Neural progenitor cell (in vitro differentiated cells): ENCODE data around the gene DDOST. TPM values are rescaled to one million over a fixed set of nuclear protein-coding genes. Genes with fewer than 3 reads are reported as not detected.

Source experiments
- DNase-seq: peaks from one replicate; pipeline ENCODE4 v3.0.0-alpha.2; 2016; ENCODE audit warnings: low spot score
- H2AFZ ChIP-seq: fragments of 200-600 bp; sonication (generic); replicated peaks from 2 replicates; pipeline ENCODE4 v1.6.1; 2016; ENCODE audit warnings: antibody characterized with exemption
- H3F3A ChIP-seq: fragments of 200-600 bp; sonication (generic); 2 replicates; pipeline ENCODE4 v1.6.1; 2016; ENCODE audit warnings: antibody characterized with exemption, low read depth
- H3K27ac ChIP-seq: fragments of 200-600 bp; sonication (generic); 2 replicates; pipeline ENCODE4 v1.5.1; 2016; ENCODE audit warnings: mild to moderate bottlenecking
- H3K27me3 ChIP-seq: fragments of 200-600 bp; sonication (generic); 2 replicates; pipeline ENCODE4 v1.6.1; 2016; ENCODE audit warnings: mild to moderate bottlenecking, moderate library complexity
- H3K36me3 ChIP-seq: fragments of 200-600 bp; sonication (generic); 2 replicates; pipeline ENCODE4 v1.5.1; 2016
- H3K4me1 ChIP-seq: fragments of 200-600 bp; sonication (generic); 2 replicates; pipeline ENCODE4 v1.6.1; 2016; ENCODE audit warnings: mixed run types
- H3K4me2 ChIP-seq: fragments of 200-600 bp; sonication (generic); 2 replicates; pipeline ENCODE4 v1.6.1; 2016
- H3K4me3 ChIP-seq: fragments of 200-600 bp; sonication (generic); 2 replicates; pipeline ENCODE4 v1.5.1; 2016
- H3K79me2 ChIP-seq: fragments of 200-600 bp; sonication (generic); 2 replicates; pipeline ENCODE4 v1.6.1; 2016; ENCODE audit warnings: low read depth
- H3K9ac ChIP-seq: fragments of 200-600 bp; sonication (generic); 2 replicates; pipeline ENCODE4 v1.6.1; 2016
- H3K9me3 ChIP-seq: fragments of 200-600 bp; sonication (generic); 2 replicates; pipeline ENCODE4 v1.5.1; 2016; ENCODE audit warnings: low read depth
- H4K20me1 ChIP-seq: fragments of 200-600 bp; sonication (generic); 2 replicates; pipeline ENCODE4 v1.6.1; 2016; ENCODE audit warnings: low read depth
- H3K27ac Mint-ChIP-seq: 3 replicates; pipeline ENCODE4 v1.8.0; 2021; ENCODE audit warnings: mixed read lengths
- H3K27me3 Mint-ChIP-seq: 2 replicates; pipeline ENCODE4 v1.8.0; 2022; ENCODE audit warnings: low read depth, mild to moderate bottlenecking, inconsistent platforms, moderate library complexity, mixed read lengths; ENCODE audit not compliant: insufficient read depth
- H3K36me3 Mint-ChIP-seq: 3 replicates; pipeline ENCODE4 v1.8.0; 2021; ENCODE audit warnings: mixed read lengths
- H3K4me1 Mint-ChIP-seq: 3 replicates; pipeline ENCODE4 v1.8.0; 2021; ENCODE audit warnings: mixed read lengths
- H3K4me3 Mint-ChIP-seq: 3 replicates; pipeline ENCODE4 v1.8.0; 2021; ENCODE audit warnings: mild to moderate bottlenecking, moderate library complexity, mixed read lengths
- H3K9me3 Mint-ChIP-seq: 3 replicates; pipeline ENCODE4 v1.8.0; 2020; ENCODE audit warnings: mixed read lengths
- EZH2 ChIP-seq: fragments of 200-600 bp; sonication (generic); IDR thresholded peaks from 2 replicates; pipeline ENCODE4 v1.6.1; 2017; ENCODE audit warnings: antibody characterized with exemption, mild to moderate bottlenecking, moderate library complexity
- EZH2phosphoT487 ChIP-seq: fragments of 200-600 bp; sonication (generic); IDR thresholded peaks from 2 replicates; pipeline ENCODE4 v1.6.1; 2017; ENCODE audit warnings: antibody characterized with exemption
- total RNA-seq: library from RNA; depleted of rRNA; stranded (reverse); fragments of >200 nt; gene quantifications from 2 replicates; pipeline ENCODE4 v1.2.3, GENCODE V29; 2015; ENCODE audit warnings: low replicate concordance
- TF ChIP-seq, protein P1 (sequence below): fragments of 200-600 bp; sonication (generic); IDR thresholded peaks from 2 replicates; pipeline ENCODE4 v1.5.1; 2017; ENCODE audit warnings: antibody characterized with exemption, mild to moderate bottlenecking

The DDOST gene
- total RNA-seq, 1 donor from 2014 or later, result 151 TPM

GRCh38 chr1:20648946-20649345 is 12.2 kb downstream of the DDOST start:
- Mint-ChIP-seq H3K4me1 (no peaks in the 10 kb centered on the region), H3K9me3 (no peaks in the 10 kb centered on the region), H3K36me3 (peaks cover 24% of the 10 kb centered on the region), H3K27ac (no peak overlapping the region), H3K4me3 (no peak overlapping the region), H3K27me3 (no peaks in the 10 kb centered on the region)
- H3K4me2 ChIP-seq, result no peak overlapping the region
- H3K4me1 ChIP-seq, result no peaks in the 10 kb centered on the region
- no peak overlapping the region for H3K27ac ChIP-seq
- no peaks in the 10 kb centered on the region for H3K36me3 ChIP-seq
- no peaks in the 10 kb centered on the region for H3K79me2 ChIP-seq
- H3K9me3 ChIP-seq, result no peaks in the 10 kb centered on the region
- no peak for TF ChIP-seq EZH2phosphoT487
- H3F3A ChIP-seq, result no peaks in the 10 kb centered on the region
- DNase-seq, result no peak
- H2AFZ ChIP-seq, result no peak overlapping the region
- H3K27me3 ChIP-seq, result no peaks in the 10 kb centered on the region
- H3K9ac ChIP-seq, result no peak overlapping the region
- no peak overlapping the region for H3K4me3 ChIP-seq
- H4K20me1 ChIP-seq, result no peaks in the 10 kb centered on the region

DNA sequence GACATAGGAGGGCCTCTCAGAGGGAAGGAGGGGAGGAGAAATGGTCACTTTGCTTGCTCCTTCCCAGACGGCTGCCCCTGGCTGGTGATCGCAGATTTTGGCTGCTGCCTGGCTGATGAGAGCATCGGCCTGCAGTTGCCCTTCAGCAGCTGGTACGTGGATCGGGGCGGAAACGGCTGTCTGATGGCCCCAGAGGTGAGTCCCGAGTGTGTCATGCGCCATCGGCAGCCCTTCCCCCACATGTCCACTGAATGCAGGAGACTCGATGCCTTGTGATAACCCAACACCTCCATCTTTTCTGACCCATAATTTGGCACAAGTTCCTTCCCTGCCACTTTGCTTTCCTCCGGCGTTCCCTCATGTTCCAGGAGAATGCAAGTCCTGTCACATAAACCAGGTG is 12.7 kb downstream of the DDOST start:
- H4K20me1 ChIP-seq, result no peaks in the 10 kb centered on the region
- no peaks in the 10 kb centered on the region for H3K79me2 ChIP-seq
- no peak overlapping the region for H2AFZ ChIP-seq
- no peak overlapping the region for H3K4me2 ChIP-seq
- no peak overlapping the region for H3K27ac Mint-ChIP-seq
- no peaks in the 10 kb centered on the region for H3K27me3 Mint-ChIP-seq
- no peak overlapping the region for H3K9ac ChIP-seq
- H3K36me3 ChIP-seq, result no peaks in the 10 kb centered on the region
- no peaks in the 10 kb centered on the region for H3K4me1 Mint-ChIP-seq
- H3K9me3 Mint-ChIP-seq, result no peaks in the 10 kb centered on the region
- peaks cover 24% of the 10 kb centered on the region for H3K36me3 Mint-ChIP-seq
- no peaks in the 10 kb centered on the region for H3K4me1 ChIP-seq
- no peak overlapping the region for H3K4me3 ChIP-seq
- no peak overlapping the region for H3K4me3 Mint-ChIP-seq
- no peak for DNase-seq
- no peaks in the 10 kb centered on the region for H3K27me3 ChIP-seq
- H3F3A ChIP-seq, result no peaks in the 10 kb centered on the region
- H3K27ac ChIP-seq, result no peak overlapping the region
- no peak for TF ChIP-seq EZH2phosphoT487
- no peak for TF ChIP-seq EZH2
- TF ChIP-seq, protein P1, sequence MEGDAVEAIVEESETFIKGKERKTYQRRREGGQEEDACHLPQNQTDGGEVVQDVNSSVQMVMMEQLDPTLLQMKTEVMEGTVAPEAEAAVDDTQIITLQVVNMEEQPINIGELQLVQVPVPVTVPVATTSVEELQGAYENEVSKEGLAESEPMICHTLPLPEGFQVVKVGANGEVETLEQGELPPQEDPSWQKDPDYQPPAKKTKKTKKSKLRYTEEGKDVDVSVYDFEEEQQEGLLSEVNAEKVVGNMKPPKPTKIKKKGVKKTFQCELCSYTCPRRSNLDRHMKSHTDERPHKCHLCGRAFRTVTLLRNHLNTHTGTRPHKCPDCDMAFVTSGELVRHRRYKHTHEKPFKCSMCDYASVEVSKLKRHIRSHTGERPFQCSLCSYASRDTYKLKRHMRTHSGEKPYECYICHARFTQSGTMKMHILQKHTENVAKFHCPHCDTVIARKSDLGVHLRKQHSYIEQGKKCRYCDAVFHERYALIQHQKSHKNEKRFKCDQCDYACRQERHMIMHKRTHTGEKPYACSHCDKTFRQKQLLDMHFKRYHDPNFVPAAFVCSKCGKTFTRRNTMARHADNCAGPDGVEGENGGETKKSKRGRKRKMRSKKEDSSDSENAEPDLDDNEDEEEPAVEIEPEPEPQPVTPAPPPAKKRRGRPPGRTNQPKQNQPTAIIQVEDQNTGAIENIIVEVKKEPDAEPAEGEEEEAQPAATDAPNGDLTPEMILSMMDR, result no peak
- no peaks in the 10 kb centered on the region for H3K9me3 ChIP-seq

DNA sequence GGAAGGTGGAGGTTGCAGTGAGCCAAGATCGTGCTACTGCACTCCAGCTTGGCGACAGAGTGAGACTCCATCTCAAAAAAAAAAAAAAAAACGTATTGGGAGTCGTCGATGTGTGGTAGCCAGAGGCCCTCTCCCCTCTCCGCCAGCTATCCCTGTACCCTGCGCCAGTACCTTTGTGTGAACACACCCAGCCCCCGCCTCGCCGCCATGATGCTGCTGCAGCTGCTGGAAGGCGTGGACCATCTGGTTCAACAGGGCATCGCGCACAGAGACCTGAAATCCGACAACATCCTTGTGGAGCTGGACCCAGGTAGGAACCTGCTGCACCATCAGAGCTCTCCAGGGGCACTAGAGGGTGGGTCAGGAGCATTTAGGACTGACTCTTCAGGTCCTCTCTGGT is 15.8 kb downstream of the DDOST start:
- H3K4me2 ChIP-seq, result no peak overlapping the region
- Mint-ChIP-seq H3K9me3 (no peaks in the 10 kb centered on the region), H3K4me3 (no peak overlapping the region), H3K4me1 (no peaks in the 10 kb centered on the region), H3K36me3 (peaks cover 7% of the 10 kb centered on the region), H3K27ac (no peak overlapping the region), H3K27me3 (peaks cover 2% of the 10 kb centered on the region)
- H3K36me3 ChIP-seq, result no peaks in the 10 kb centered on the region
- H3K4me1 ChIP-seq, result no peaks in the 10 kb centered on the region
- H3K4me3 ChIP-seq, result no peak overlapping the region
- H2AFZ ChIP-seq, result no peak overlapping the region
- no peak overlapping the region for H3K9ac ChIP-seq
- no peaks in the 10 kb centered on the region for H3K79me2 ChIP-seq
- no peak for TF ChIP-seq EZH2
- TF ChIP-seq, protein P1, result no peak
- no peak for TF ChIP-seq EZH2phosphoT487
- no peak overlapping the region for H3K27ac ChIP-seq
- DNase-seq, result no peak
- no peaks in the 10 kb centered on the region for H3K9me3 ChIP-seq
- no peaks in the 10 kb centered on the region for H3F3A ChIP-seq
- no peaks in the 10 kb centered on the region for H3K27me3 ChIP-seq
- H4K20me1 ChIP-seq, result no peaks in the 10 kb centered on the region

DNA sequence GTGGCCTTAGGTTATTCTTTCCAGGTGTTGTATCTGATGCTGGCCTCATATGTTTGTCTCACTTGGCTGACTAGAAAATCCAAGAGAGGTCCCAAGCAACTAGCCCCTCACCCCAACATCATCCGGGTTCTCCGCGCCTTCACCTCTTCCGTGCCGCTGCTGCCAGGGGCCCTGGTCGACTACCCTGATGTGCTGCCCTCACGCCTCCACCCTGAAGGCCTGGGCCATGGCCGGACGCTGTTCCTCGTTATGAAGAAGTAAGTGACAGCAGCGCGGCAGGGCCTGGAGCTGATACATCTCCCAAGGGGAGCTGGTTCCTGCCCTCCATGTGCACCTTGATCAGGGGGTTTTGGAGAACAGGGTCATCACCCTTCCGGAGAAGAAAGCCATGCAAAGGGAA is 16.8 kb downstream of the DDOST start:
- Mint-ChIP-seq H3K27me3 (peaks cover 2% of the 10 kb centered on the region), H3K4me1 (no peaks in the 10 kb centered on the region), H3K27ac (no peak overlapping the region), H3K4me3 (no peak overlapping the region), H3K9me3 (no peaks in the 10 kb centered on the region), H3K36me3 (no peaks in the 10 kb centered on the region)
- no peak overlapping the region for H2AFZ ChIP-seq
- DNase-seq, result no peak
- H3F3A ChIP-seq, result no peaks in the 10 kb centered on the region
- H3K9ac ChIP-seq, result no peak overlapping the region
- H3K27me3 ChIP-seq, result no peaks in the 10 kb centered on the region
- no peaks in the 10 kb centered on the region for H3K36me3 ChIP-seq
- no peaks in the 10 kb centered on the region for H3K4me1 ChIP-seq
- H3K79me2 ChIP-seq, result no peaks in the 10 kb centered on the region
- H4K20me1 ChIP-seq, result no peaks in the 10 kb centered on the region
- no peaks in the 10 kb centered on the region for H3K9me3 ChIP-seq
- TF ChIP-seq, protein P1, result no peak
- TF ChIP-seq EZH2 (no peak), EZH2phosphoT487 (no peak)
- no peak overlapping the region for H3K4me2 ChIP-seq
- H3K27ac ChIP-seq, result no peak overlapping the region
- H3K4me3 ChIP-seq, result no peak overlapping the region
